ENCODE results near the gene XYLT2.

XYLT2 gene

DNA sequence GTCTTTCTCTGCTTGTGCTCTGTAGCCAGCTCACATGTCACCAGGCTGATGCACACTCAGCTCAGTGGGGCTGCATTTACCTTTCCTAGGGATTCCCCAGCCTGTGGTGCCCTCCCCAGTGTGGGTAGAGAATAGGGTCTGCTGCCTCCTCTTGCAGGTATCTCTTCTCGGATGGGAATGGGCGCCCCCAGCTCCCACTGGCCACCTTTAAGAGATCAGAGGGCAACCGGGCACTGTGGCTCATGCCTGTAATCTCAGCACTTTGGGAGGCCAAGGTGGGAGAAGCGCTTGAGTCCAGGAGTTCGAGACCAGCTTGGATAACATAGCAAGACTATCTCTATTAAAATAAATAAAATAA lies 3.3 kb downstream of the XYLT2 start:
- DNase-seq (ENCODE audit: low read depth) = no peak

DNA sequence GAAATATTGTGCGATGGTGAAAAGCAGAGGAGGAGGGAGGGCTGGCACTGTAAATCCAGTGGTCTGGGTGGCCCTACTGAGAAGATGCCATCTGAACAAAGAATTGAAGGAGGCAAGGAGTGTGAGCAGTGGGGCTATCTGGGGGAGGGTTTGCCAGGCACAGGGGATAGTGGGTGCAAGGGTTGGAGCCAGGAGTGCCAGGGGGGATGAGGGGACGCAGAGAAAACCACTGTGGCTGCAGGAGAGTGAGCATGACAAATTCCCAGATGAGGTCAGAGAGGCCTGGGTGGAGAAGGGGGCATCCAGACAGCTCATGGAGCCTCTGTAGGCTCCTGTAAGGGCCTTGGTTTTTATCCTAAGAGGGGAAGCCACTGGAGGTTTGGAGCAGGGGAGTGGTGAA lies 4.8 kb downstream of the XYLT2 start:
- DNase-seq (ENCODE audit: low read depth) = no peak

DNA sequence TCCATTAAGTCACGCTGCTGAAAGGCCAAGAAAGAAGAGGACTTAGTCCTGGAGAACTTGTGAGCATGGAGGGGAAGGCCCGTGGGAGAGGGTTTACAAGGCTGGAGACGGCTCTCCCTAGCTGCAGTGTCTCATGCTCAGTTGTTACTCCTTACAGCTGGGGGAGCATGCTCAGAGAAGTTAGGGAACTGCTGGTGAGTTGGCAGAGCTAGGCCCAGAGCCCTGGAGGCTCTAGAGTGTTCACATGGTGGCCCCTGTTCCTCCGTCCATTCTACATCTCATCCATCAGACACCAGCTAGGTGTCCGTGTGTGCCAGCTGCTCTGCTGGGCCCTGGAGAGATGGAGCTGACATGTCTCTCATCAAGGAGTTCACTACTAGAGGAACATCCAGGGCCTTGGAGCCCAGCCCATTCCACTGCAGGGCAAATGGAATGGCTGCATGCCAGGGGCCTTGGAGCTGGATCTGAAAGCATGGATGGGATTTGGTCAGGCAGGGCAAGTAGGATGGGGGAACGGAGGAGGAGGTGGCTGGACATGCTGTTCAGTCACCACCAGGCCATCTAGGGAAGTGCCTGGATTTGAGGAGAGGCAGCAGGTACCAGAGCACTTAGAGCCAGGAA lies 6.3 kb downstream of the XYLT2 start:
- no peak for DNase-seq (ENCODE audit: low read depth)

GRCh38 chr17:50352693-50353599 lies 7.0 kb downstream of the XYLT2 start:
- DNase-seq (ENCODE audit: low read depth) = no peak

DNA sequence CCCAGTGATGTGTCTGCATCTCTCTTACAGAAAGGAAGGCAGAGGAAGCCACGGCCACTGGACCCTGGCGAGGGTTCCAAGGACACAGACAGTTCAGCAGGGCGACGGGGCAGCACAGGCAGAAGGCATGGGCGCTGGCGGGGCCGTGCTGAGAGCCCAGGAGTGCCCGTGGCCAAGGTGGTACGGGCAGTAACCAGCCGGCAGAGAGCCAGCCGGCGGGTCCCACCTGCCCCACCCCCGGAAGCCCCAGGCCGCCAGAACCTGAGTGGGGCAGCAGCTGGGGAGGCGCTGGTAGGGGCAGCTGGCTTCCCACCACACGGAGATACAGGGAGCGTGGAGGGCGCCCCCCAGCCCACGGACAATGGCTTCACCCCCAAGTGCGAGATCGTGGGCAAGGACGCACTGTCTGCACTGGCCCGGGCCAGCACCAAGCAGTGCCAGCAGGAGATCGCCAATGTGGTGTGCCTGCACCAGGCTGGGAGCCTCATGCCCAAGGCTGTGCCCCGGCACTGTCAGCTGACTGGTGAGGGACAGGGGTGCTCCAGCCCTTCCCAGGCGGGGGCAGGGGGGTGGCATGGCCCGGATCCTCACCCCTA lies 7.8 kb downstream of the XYLT2 start:
- no peak for DNase-seq (ENCODE audit: low read depth)

DNA sequence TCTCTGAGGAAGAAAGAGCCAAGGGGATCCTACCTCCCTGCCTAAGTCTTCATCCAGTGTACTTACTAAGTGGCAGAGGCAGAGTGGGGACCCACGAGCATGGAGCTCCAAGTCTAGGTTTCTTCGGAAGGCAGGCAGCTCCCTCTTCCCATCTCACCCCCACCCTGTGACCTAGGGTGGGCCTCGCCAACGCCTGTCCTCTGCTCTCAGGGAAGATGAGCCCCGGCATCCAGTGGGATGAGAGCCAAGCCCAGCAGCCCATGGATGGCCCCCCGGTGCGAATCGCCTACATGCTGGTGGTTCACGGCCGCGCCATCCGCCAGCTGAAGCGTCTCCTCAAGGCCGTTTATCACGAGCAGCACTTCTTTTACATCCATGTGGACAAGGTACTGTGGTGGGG lies 8.3 kb downstream of the XYLT2 start:
- no peak for DNase-seq (ENCODE audit: low read depth)

- no peak for DNase-seq (ENCODE audit: low read depth)
Observed at GRCh38 chr17:50354776-50355175, 8.8 kb downstream of the XYLT2 start.

DNA sequence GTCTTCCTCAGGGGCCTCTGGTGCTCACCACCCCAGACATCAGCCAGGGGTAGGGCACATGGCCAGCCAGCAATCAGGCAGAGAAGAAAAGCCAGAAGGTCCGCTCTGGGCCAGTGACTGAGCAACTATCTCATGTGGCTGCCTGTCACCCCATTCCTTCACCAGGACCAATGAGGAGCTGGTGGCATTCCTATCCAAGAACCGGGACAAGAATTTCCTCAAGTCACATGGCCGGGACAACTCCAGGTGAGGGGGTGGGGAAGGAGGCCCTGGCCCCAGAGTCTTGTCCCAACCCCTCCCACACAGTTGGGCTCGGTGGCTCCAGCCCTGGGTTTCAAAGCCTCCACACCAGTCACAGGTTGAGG lies 9.4 kb downstream of the XYLT2 start:
- no peak for DNase-seq (ENCODE audit: low read depth)

GRCh38 chr17:50355701-50356341 lies 9.9 kb downstream of the XYLT2 start:
- no peak for DNase-seq (ENCODE audit: low read depth)

- DNase-seq (ENCODE audit: low read depth) = no peak
Observed at GRCh38 chr17:50356418-50356817, 10.5 kb downstream of the XYLT2 start.

- DNase-seq (ENCODE audit: low read depth) = no peak
Observed at GRCh38 chr17:50356892-50357510, 11.1 kb downstream of the XYLT2 start.

DNA sequence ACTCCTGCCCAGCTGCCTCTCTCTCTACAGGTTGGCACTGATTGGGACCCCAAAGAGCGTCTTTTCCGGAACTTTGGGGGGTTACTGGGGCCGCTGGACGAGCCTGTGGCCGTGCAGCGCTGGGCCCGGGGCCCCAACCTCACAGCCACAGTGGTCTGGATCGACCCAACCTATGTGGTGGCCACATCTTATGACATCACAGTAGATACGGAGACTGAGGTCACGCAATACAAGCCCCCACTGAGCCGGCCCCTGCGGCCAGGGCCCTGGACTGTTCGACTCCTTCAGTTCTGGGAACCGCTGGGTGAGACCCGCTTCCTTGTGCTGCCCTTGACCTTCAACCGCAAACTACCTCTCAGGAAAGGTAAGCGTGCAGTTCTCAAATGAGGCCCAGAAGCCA lies 12.3 kb downstream of the XYLT2 start:
- no peak for DNase-seq (ENCODE audit: low read depth)

DNA sequence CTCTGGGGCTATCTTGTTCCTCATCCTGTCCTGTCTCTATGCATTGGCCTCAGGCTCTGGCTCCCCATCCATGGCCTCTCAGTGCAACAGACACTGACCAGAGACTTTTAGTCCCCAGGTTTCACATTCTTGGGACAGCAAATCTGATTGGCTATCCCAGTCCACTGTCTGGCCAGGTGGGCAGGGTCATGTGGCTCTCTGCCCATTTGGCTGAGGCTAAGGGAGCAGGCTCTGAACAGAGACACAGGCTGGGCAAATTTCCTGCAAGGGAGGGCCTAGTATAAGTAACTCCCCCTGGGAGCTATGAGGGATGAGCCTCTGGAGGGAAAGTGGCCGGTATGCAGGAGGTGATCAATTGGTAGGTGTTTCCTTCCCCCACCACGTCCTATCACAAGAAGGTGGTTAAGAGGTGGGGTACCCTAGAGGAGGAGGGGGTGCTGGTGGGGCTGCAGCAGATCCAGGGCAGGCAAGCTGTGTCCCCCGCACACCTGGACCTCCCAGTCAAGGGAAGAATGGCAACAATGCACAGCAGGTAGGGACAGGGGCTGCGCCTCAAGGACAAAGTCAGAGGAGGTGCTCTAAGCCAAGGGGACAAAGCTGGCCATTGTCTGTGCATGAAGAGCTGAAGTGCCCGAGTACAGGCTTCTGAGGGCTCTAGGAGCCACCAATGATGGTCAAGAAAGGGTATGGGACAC lies 13.2 kb downstream of the XYLT2 start:
- DNase-seq (ENCODE audit: low read depth) = no peak

GRCh38 chr17:50359998-50360461 lies 14.1 kb downstream of the XYLT2 start:
- DNase-seq (ENCODE audit: low read depth) = no peak

- DNase-seq (ENCODE audit: low read depth) = no peak
Observed at GRCh38 chr17:50360486-50361115, 14.7 kb downstream of the XYLT2 start.

DNA sequence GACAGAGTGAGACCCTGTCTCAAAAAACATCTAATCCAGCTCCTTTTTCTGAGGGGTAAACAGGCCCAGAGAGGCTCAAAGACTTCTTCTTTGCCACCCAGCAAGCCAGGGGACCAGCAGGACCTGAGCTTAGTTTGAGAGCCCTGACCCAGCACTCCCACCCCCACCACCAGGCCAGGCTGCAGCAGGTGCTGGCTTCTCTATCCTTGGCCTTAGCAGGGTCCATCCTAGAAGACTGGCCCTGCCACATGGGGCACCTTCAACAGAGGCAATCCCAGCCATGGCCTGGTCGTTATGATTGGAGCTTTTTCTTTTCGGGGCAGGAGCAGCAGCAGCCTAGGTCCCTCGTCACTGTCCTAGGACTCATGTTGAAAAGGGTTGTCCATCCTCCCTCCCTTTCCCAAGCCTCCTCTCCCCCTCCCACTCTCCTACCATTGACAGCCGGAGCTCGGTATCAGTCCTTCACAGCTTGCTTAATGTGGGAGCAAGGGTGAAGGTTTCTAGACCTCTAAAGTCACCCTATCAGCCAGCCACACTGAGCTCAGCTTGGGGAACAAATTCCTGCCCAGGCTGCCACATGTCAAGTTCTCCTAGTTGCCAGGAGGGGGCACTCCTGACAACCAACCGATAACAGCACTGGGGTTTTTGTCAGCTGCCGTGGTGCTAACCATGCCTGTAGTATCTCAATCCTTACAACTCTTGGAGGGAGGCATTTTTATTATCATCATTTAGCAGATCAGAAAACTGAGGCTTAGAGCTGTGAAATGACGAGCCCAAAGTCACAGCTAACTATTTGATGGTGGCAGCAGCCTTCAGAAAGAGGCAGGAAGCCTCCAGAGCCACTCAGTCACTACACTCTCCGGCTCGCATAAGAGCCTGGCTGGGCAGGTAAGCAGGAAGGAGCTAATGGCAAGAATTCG lies 15.9 kb downstream of the XYLT2 start:
- peak; percentile 40 for DNase-seq (ENCODE audit: low read depth)

GRCh38 chr17:50362661-50363060 lies 16.7 kb downstream of the XYLT2 start:
- no peak for DNase-seq (ENCODE audit: low read depth)

GRCh38 chr17:50363217-50364060 lies 17.5 kb downstream of the XYLT2 start:
- no peak for DNase-seq (ENCODE audit: low read depth)

DNA sequence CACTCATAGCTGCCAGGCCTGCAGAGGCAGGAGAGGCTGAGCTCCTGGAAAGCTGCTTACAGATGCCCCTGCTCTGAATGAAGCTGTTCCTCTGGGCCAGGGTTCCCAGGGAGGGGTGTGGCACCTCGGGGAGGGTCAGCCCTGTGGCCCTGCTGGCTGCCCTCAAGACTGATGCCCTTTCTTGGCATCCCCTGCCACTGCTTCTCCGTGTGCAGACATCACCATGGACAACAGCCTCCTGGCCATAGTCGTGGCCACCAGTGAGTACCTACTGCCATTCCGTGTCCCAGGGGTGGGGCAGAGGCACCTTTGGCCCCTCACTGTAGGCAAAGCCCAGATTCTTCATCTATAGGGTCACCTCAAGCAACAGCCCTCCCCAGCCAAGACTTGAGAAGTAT lies 18.1 kb downstream of the XYLT2 start:
- no peak for DNase-seq (ENCODE audit: low read depth)

All from activated T-cell treated with anti-CD3 and anti-CD28 coated beads for 24 hours (primary cell).